ENCODE data around the gene RSBN1. TPM values are rescaled to one million over a fixed set of nuclear protein-coding genes. Genes with fewer than 3 reads are reported as not detected.

The RSBN1 gene
- total RNA-seq = 10 to 100 TPM; 22.1 to 24.3 TPM

GRCh38 chr1:113811888-113812660 lies at the start of gene RSBN1:
TSS of gene RSBN1 (minus strand) at chr1:113812476. CDS start at chr1:113812412, 64 bp downstream.
- intact Hi-C loops (cut with DNase I, micrococcal nuclease) = loop anchor here (1.0 to 10.0 kb wide), 19 partner anchors 10 to 1095 kb away; partner anchors contain the start of genes DCLRE1B (in 2 of the 2), MAGI3 (in 2 of the 2), PHTF1 (in 2 of the 2) and PTPN22 (in 2 of the 2)
- DNase-seq = peak; percentile 99
- Mint-ChIP-seq H3K27ac (peak within 1 kb of the TSS; percentile 97), H3K36me3 (ENCODE audit: low read depth) (peaks cover 24% of the 10 kb centered on the region), H3K4me1 (peaks cover 33% of the 10 kb centered on the region), H3K27me3 (no peaks in the 10 kb centered on the region), H3K4me3 (peak within 1 kb of the TSS; percentile 97), H3K9me3 (ENCODE audit: low read depth) (no peaks in the 10 kb centered on the region)
- ChIA-PET CTCF (interaction anchor here (0.8 to 2.3 kb wide), 6 partner anchors 27 to 739 kb away, joined by 3 to 11 read pairs (median 4); partner anchors contain the start of genes AP4B1, DCLRE1B, HIPK1 and LRIG2), POLR2A (interaction anchor here (0.6 to 2.7 kb wide), 10 partner anchors 9 to 739 kb away, joined by 3 to 28 read pairs (median 3); partner anchors contain the start of genes AP4B1, DCLRE1B, HIPK1 and LRIG2)
- peak; percentile 97 for ATAC-seq

GRCh38 chr1:113861641-113862040 lies 49.4 kb upstream of the RSBN1 start:
- no peaks in the 10 kb centered on the region for H3K27me3 Mint-ChIP-seq
- DNase-seq = no peak
- ATAC-seq = no peak
- H3K4me1 Mint-ChIP-seq = peaks cover 41% of the 10 kb centered on the region
- H3K4me3 Mint-ChIP-seq = no peak overlapping the region
- peak overlapping the region; percentile 53 for H3K27ac Mint-ChIP-seq
- no peaks in the 10 kb centered on the region for H3K9me3 Mint-ChIP-seq (ENCODE audit: low read depth)
- ChIA-PET POLR2A (no interaction called here), CTCF (interaction anchor here (2.6 kb wide), 1 partner anchor 11 kb away, joined by 10 read pairs; no protein-coding TSS in a partner anchor)
- intact Hi-C loops (cut with DNase I, micrococcal nuclease) = no loop called here
- peaks cover 42% of the 10 kb centered on the region for H3K36me3 Mint-ChIP-seq (ENCODE audit: low read depth)

DNA sequence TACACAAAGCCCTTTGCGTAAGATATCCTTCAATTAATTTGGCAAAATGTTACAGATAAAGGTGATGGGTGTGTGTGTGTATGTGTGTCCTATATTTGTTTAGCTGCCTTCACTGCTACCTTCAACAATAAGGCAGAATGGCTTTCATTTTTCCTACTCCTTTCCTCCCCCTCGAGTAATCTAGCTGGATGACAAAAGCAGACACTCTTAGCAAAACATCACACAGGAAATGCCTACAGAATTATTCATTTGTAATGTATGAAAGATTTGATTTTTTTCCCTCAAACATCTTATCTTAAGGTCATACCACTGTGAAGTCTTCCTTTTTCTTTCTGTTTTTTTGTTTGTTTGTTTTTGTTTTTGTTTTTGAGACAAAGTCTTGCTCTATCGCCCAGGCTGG lies 48.6 kb upstream of the RSBN1 start:
- DNase-seq (no peak), ATAC-seq (peak; percentile 42)
- intact Hi-C loops (cut with DNase I, micrococcal nuclease) = no loop called here
- H3K9me3 Mint-ChIP-seq (ENCODE audit: low read depth) = no peaks in the 10 kb centered on the region
- no peaks in the 10 kb centered on the region for H3K27me3 Mint-ChIP-seq
- peak overlapping the region; percentile 71 for H3K27ac Mint-ChIP-seq
- CTCF ChIA-PET = interaction anchor here (1.0 to 2.6 kb wide), 6 partner anchors 10 to 115 kb away, joined by 3 to 10 read pairs (median 6); partner anchors contain the start of genes AP4B1 and HIPK1
- H3K4me1 Mint-ChIP-seq = peaks cover 40% of the 10 kb centered on the region
- no peak overlapping the region for H3K4me3 Mint-ChIP-seq
- H3K36me3 Mint-ChIP-seq (ENCODE audit: low read depth) = peaks cover 49% of the 10 kb centered on the region
- POLR2A ChIA-PET = no interaction called here

GRCh38 chr1:113859478-113860175 lies 47.4 kb upstream of the RSBN1 start:
- Mint-ChIP-seq H3K27ac (peak overlapping the region; percentile 55), H3K4me3 (no peak overlapping the region), H3K9me3 (ENCODE audit: low read depth) (no peaks in the 10 kb centered on the region), H3K4me1 (peaks cover 39% of the 10 kb centered on the region), H3K36me3 (ENCODE audit: low read depth) (peaks cover 53% of the 10 kb centered on the region), H3K27me3 (no peaks in the 10 kb centered on the region)
- intact Hi-C loops (cut with DNase I, micrococcal nuclease) = no loop called here
- POLR2A ChIA-PET = interaction anchor here (0.7 to 1.2 kb wide), 5 partner anchors 8 to 87 kb away, joined by 3 to 5 read pairs (median 4); no protein-coding TSS in a partner anchor
- DNase-seq = no peak
- CTCF ChIA-PET = interaction anchor here (0.7 to 2.6 kb wide), 8 partner anchors 9 to 80 kb away, joined by 3 to 10 read pairs (median 4); partner anchors contain the start of gene AP4B1
- ATAC-seq = peak; percentile 63

DNA sequence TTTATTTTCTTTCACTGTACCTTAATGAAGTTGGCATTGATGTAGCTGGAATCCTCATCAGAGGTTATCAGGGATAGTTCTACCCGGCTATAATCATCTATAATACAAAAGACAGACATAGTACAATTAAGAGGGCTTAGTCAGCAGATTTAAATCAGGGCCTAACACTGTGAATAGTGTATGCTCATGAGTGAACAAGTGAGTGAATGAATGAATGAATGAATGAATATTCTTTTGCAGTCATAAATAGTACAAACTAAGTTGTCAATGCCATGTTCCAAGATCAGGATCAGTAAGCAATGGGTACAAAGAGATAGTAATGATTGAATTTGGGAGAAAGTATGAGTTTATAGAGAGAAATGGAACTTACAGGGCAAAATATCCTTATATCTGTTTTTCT lies 46.7 kb upstream of the RSBN1 start:
- ChIA-PET CTCF (interaction anchor here (0.9 to 2.6 kb wide), 5 partner anchors 8 to 80 kb away, joined by 3 to 10 read pairs (median 4); no protein-coding TSS in a partner anchor), POLR2A (interaction anchor here (1.0 to 1.2 kb wide), 3 partner anchors 8 to 73 kb away, joined by 4 to 5 read pairs (median 4); no protein-coding TSS in a partner anchor)
- Mint-ChIP-seq H3K27ac (no peak overlapping the region), H3K36me3 (ENCODE audit: low read depth) (peaks cover 57% of the 10 kb centered on the region), H3K27me3 (no peaks in the 10 kb centered on the region), H3K4me1 (peaks cover 45% of the 10 kb centered on the region), H3K4me3 (no peak overlapping the region), H3K9me3 (ENCODE audit: low read depth) (no peaks in the 10 kb centered on the region)
- ATAC-seq (no peak), DNase-seq (no peak)
- intact Hi-C loops (cut with DNase I, micrococcal nuclease) = no loop called here

DNA sequence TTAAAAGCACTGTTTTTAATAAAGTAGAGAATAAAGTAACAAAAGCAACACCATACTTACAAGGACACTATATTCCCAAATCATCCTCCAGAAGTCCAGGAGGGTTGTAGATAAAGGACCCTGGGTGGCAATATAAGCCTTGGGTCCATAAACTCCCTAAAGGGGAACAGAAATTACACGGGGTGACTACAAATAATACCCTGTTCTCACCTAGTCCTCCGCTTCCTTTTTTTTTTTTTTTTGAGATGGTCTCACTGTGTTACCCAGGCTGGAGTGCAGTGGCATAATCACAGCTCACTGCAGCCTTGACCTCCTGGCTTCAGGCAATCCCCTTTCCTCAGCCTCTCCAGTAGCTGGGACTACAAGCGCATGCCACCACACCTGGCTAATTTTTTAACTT lies 46.1 kb upstream of the RSBN1 start:
- POLR2A ChIA-PET = no interaction called here
- ATAC-seq = no peak
- no peak overlapping the region for H3K27ac Mint-ChIP-seq
- peaks cover 43% of the 10 kb centered on the region for H3K4me1 Mint-ChIP-seq
- no peaks in the 10 kb centered on the region for H3K9me3 Mint-ChIP-seq (ENCODE audit: low read depth)
- H3K27me3 Mint-ChIP-seq = no peaks in the 10 kb centered on the region
- no peak overlapping the region for H3K4me3 Mint-ChIP-seq
- H3K36me3 Mint-ChIP-seq (ENCODE audit: low read depth) = peaks cover 57% of the 10 kb centered on the region
- intact Hi-C loops (cut with DNase I, micrococcal nuclease) = no loop called here
- CTCF ChIA-PET = no interaction called here
- DNase-seq = no peak

DNA sequence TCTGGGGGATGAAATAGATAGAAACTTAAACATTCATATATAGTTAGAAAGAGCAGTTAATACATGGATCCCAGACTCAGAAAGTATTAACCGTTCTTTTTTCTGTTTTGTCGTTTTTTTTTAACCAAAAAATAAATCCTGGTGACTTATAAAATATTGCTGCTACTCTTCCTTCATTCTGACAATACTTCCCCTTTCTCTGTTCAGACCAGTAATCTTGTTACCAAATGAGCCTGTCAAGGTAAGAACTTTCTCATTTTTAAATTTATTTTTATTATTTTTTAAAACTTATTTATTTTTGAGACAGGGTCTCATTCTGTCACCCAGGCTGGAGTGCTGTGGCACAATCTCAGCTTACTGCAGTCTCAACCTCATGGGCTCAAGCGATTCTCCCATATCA lies 45.5 kb upstream of the RSBN1 start:
- intact Hi-C loops (cut with DNase I, micrococcal nuclease) = no loop called here
- H3K27me3 Mint-ChIP-seq = no peaks in the 10 kb centered on the region
- ChIA-PET POLR2A (no interaction called here), CTCF (interaction anchor here (1.4 kb wide), 1 partner anchor 71 kb away, joined by 3 read pairs; the partner anchor contains the start of gene HIPK1)
- DNase-seq (no peak), ATAC-seq (no peak)
- peaks cover 51% of the 10 kb centered on the region for H3K36me3 Mint-ChIP-seq (ENCODE audit: low read depth)
- H3K9me3 Mint-ChIP-seq (ENCODE audit: low read depth) = no peaks in the 10 kb centered on the region
- no peak overlapping the region for H3K27ac Mint-ChIP-seq
- H3K4me1 Mint-ChIP-seq = peaks cover 39% of the 10 kb centered on the region
- H3K4me3 Mint-ChIP-seq = no peak overlapping the region

GRCh38 chr1:113856401-113856790 lies 44.1 kb upstream of the RSBN1 start:
- POLR2A ChIA-PET = no interaction called here
- H3K9me3 Mint-ChIP-seq (ENCODE audit: low read depth) = no peaks in the 10 kb centered on the region
- ATAC-seq (no peak), DNase-seq (no peak)
- intact Hi-C loops (cut with DNase I, micrococcal nuclease) = no loop called here
- H3K4me3 Mint-ChIP-seq = no peak overlapping the region
- H3K27ac Mint-ChIP-seq = no peak overlapping the region
- peaks cover 30% of the 10 kb centered on the region for H3K4me1 Mint-ChIP-seq
- H3K36me3 Mint-ChIP-seq (ENCODE audit: low read depth) = peaks cover 54% of the 10 kb centered on the region
- CTCF ChIA-PET = interaction anchor here (0.9 to 2.3 kb wide), 5 partner anchors 13 to 91 kb away, joined by 3 to 7 read pairs (median 3); partner anchors contain the start of gene HIPK1
- H3K27me3 Mint-ChIP-seq = no peaks in the 10 kb centered on the region

DNA sequence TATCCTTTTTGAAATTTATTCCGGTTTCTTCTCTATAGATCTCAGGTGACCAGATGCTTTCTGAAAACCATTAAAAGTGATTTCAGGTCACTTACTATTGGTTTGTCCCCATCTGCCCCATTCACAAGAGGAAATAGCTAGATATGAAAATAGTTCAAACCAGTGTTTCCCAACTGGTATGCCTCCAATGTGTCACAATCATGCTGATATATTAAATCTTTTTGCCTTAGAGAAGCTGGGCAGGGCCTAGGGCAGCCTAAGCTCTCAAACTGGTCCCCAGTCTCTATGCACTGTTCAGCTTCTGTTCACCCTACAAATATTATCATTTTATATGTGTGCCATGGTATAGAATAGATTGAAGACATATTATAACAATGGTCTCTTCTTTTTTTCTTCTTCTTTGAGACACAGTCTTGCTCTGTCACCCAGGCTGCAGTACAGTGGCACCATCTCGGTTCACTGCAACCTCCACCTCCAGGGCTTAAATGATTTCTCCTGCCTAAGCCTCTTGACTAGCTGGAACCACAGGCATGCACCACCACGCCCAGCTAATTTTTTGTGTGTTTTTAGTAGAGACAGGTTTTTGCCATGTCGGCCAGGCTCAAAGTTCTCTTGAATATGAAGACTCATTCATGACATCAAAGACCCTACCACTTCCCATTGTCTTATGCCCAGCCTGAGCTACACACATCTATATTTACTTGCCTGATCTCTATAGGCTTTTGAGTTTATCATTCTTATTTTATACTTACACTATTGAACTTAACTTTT lies 43.5 kb upstream of the RSBN1 start:
- no peaks in the 10 kb centered on the region for H3K27me3 Mint-ChIP-seq
- H3K36me3 Mint-ChIP-seq (ENCODE audit: low read depth) = peaks cover 54% of the 10 kb centered on the region
- no peaks in the 10 kb centered on the region for H3K9me3 Mint-ChIP-seq (ENCODE audit: low read depth)
- H3K4me1 Mint-ChIP-seq = peaks cover 30% of the 10 kb centered on the region
- CTCF ChIA-PET = interaction anchor here (1.0 to 2.3 kb wide), 4 partner anchors 14 to 22 kb away, joined by 3 to 7 read pairs (median 4); no protein-coding TSS in a partner anchor
- ATAC-seq (no peak), DNase-seq (no peak)
- intact Hi-C loops (cut with DNase I, micrococcal nuclease) = no loop called here
- no peak overlapping the region for H3K27ac Mint-ChIP-seq
- no peak overlapping the region for H3K4me3 Mint-ChIP-seq
- POLR2A ChIA-PET = no interaction called here

GRCh38 chr1:113854234-113854633 lies 42.0 kb upstream of the RSBN1 start:
- peak overlapping the region; percentile 37 for H3K27ac Mint-ChIP-seq
- H3K9me3 Mint-ChIP-seq (ENCODE audit: low read depth) = no peaks in the 10 kb centered on the region
- intact Hi-C loops (cut with DNase I, micrococcal nuclease) = no loop called here
- ATAC-seq = peak; percentile 53
- no peak overlapping the region for H3K4me3 Mint-ChIP-seq
- ChIA-PET POLR2A (no interaction called here), CTCF (no interaction called here)
- no peaks in the 10 kb centered on the region for H3K27me3 Mint-ChIP-seq
- H3K4me1 Mint-ChIP-seq = peaks cover 27% of the 10 kb centered on the region
- DNase-seq = no peak
- peaks cover 58% of the 10 kb centered on the region for H3K36me3 Mint-ChIP-seq (ENCODE audit: low read depth)
